HepG2 (cell line): ENCODE results near the gene DCDC1.

Source experiments
- ATF6 ChIP-seq: sonication (generic); formaldehyde crosslinking; conservative IDR thresholded peaks from 2 replicates; pipeline ENCODE4 v1.4.0; 2020; ENCODE audit warnings: missing genetic modification reagents
- CTCF ChIP-seq: sonication (generic); formaldehyde crosslinking; IDR thresholded peaks from 2 replicates; pipeline ENCODE4 v1.5.0; 2020; ENCODE audit warnings: mild to moderate bottlenecking, missing genetic modification reagents, moderate library complexity
- ETS1 ChIP-seq: sonication (generic); formaldehyde crosslinking; IDR thresholded peaks from 2 replicates; pipeline ENCODE4 v1.4.0; 2020; ENCODE audit warnings: missing genetic modification reagents
- GTF3A ChIP-seq: sonication (generic); formaldehyde crosslinking; conservative IDR thresholded peaks from 2 replicates; pipeline ENCODE4 v1.4.0; 2020; ENCODE audit warnings: mild to moderate bottlenecking, missing genetic modification reagents
- KDM1A ChIP-seq: IDR thresholded peaks from 2 replicates; pipeline ENCODE4 v1.6.1; 2016; ENCODE audit warnings: missing compliant biosample characterization
- KLF9 ChIP-seq: IDR thresholded peaks from 2 replicates; pipeline ENCODE4 v1.6.1; 2016; ENCODE audit warnings: low read depth
- NFATC3 ChIP-seq: sonication (generic); formaldehyde crosslinking; IDR thresholded peaks from 2 replicates; pipeline ENCODE4 v1.5.1; 2020; ENCODE audit warnings: mild to moderate bottlenecking, missing genetic modification reagents
- POLR2AphosphoS5 ChIP-seq: IDR thresholded peaks from 2 replicates; pipeline ENCODE4 v1.6.1; 2012; ENCODE audit warnings: low read depth, low read length
- RELA ChIP-seq: sonication (generic); formaldehyde crosslinking; IDR thresholded peaks from 2 replicates; pipeline ENCODE4 v1.4.0; 2020; ENCODE audit warnings: missing genetic modification reagents
- REST ChIP-seq, 2 experiments: IDR thresholded peaks; 2 replicates each; pipeline ENCODE4 v1.6.1; 2011 to 2012; ENCODE audit warnings: low read length in 2 of 2, borderline replicate concordance in 1 of 2, low read depth in 1 of 2, mild to moderate bottlenecking in 1 of 2, moderate library complexity in 1 of 2
- SIN3B ChIP-seq: fragments of 150-350 bp; IDR thresholded peaks from 2 replicates; pipeline ENCODE4 v1.6.1; 2014; ENCODE audit warnings: low read length
- TGIF2 ChIP-seq: IDR thresholded peaks from 2 replicates; pipeline ENCODE4 v1.6.1; 2016; ENCODE audit warnings: control low read depth, missing compliant biosample characterization
- ZBTB20 ChIP-seq: sonication (generic); formaldehyde crosslinking; IDR thresholded peaks from 2 replicates; pipeline ENCODE4 v1.8.1; 2023; ENCODE audit warnings: missing genetic modification reagents, low read depth, mild to moderate bottlenecking, borderline replicate concordance
- ZNF761 ChIP-seq: sonication (generic); formaldehyde crosslinking; conservative IDR thresholded peaks from 2 replicates; pipeline ENCODE4 v1.4.0; 2020; ENCODE audit warnings: mild to moderate bottlenecking, missing genetic modification reagents

GRCh38 chr11:31132531-31133421 lies 236.8 kb downstream of the DCDC1 start:
- TF ChIP-seq ZBTB20 (CRISPR knock-in tag) (no peak), ZNF761 (CRISPR knock-in tag) (no peak), TGIF2 (no peak), ETS1 (no peak), CTCF (CRISPR knock-in tag) (no peak), REST (IDR thresholded peaks at IDR 0.05; ENCODE audit: borderline replicate concordance in 1 of 2, low read depth in 1 of 2, low read length in 2 of 2) (no peak), SIN3B (no peak), RELA (CRISPR knock-in tag) (no peak), GTF3A (no peak), KDM1A (no peak), ATF6 (no peak), NFATC3 (CRISPR knock-in tag) (no peak), KLF9 (CRISPR knock-in tag) (no peak), POLR2AphosphoS5 (no peak)
